Naive thymus-derived CD4-positive, alpha-beta T cell (primary cell): ENCODE data around the gene FAAP100. TPM values are rescaled to one million over a fixed set of nuclear protein-coding genes. Genes with fewer than 3 reads are reported as not detected.

Experiments used
- ATAC-seq: fragments of 150-1000 bp; cut with Tn5 transposase; 2 replicates; pipeline ENCODE4 v1.10.0; 2021; ENCODE audit warnings: mild to moderate bottlenecking, moderate library complexity
- CTCF ChIA-PET: fragments of 350-600 bp; sonication (Branson Sonifier 250); formaldehyde crosslinking; loops from one replicate; lab custom pipeline; 2021; ENCODE audit warnings: antibody characterized with exemption; lab: Charles Lee
- POLR2A ChIA-PET: fragments of 350-600 bp; sonication (Branson Sonifier 250); formaldehyde crosslinking; loops from one replicate; lab custom pipeline; 2021; ENCODE audit warnings: antibody characterized with exemption, inconsistent platforms; lab: Charles Lee
- DNase-seq, 9 donors: peaks; one replicate each; pipeline versions ENCODE4 v3.0.0 to v3.0.0-alpha.2; 2020 to 2022; ENCODE audit warnings: mixed read lengths in 1 of 9
- H3K27ac ChIP-seq: one replicate; pipeline ENCODE4 v1.7.0; 2013; ENCODE audit warnings: mild to moderate bottlenecking, low read depth, low read length, moderate library complexity
- H3K27me3 ChIP-seq, 2 donors: one replicate each; pipeline ENCODE4 v1.7.0; 2013; ENCODE audit warnings: low read length in 2 of 2, mild to moderate bottlenecking in 2 of 2, moderate library complexity in 2 of 2; ENCODE audit not compliant: control insufficient read depth in 2 of 2, insufficient read depth in 2 of 2
- H3K36me3 ChIP-seq, 3 experiments: 1 replicate in 2 of 3; 2 replicates in 1 of 3; pipeline ENCODE4 v1.7.0; 2013; ENCODE audit warnings: low read length in 3 of 3, mild to moderate bottlenecking in 3 of 3, moderate library complexity in 1 of 3; ENCODE audit not compliant: insufficient read depth in 3 of 3, control insufficient read depth in 2 of 3
- H3K4me1 ChIP-seq, 2 donors: one replicate each; pipeline ENCODE4 v1.7.0; 2013; ENCODE audit warnings: low read length in 2 of 2, mild to moderate bottlenecking in 2 of 2, moderate library complexity in 1 of 2; ENCODE audit not compliant: control insufficient read depth in 2 of 2, insufficient read depth in 2 of 2
- H3K4me3 ChIP-seq: 2 replicates; pipeline ENCODE4 v1.7.0; 2013; ENCODE audit warnings: mild to moderate bottlenecking, low read length
- H3K9me3 ChIP-seq, 3 experiments: 1 replicate in 2 of 3; 2 replicates in 1 of 3; pipeline ENCODE4 v1.7.0; 2013; ENCODE audit warnings: low read length in 3 of 3; ENCODE audit not compliant: control insufficient read depth in 2 of 3
- H3K27ac Mint-ChIP-seq, 9 donors: one replicate each; pipeline ENCODE4 v1.8.0; 2020 to 2022; ENCODE audit warnings: mixed read lengths in 9 of 9, mild to moderate bottlenecking in 8 of 9, moderate library complexity in 5 of 9, inconsistent platforms in 2 of 9
- H3K27me3 Mint-ChIP-seq, 5 donors: one replicate each; pipeline ENCODE4 v1.8.0; 2021 to 2022; ENCODE audit warnings: mixed read lengths in 5 of 5, mild to moderate bottlenecking in 1 of 5
- H3K36me3 Mint-ChIP-seq, 5 donors: one replicate each; pipeline ENCODE4 v1.8.0; 2020 to 2022; ENCODE audit warnings: mixed read lengths in 5 of 5, mild to moderate bottlenecking in 3 of 5, inconsistent platforms in 1 of 5
- H3K4me1 Mint-ChIP-seq, 7 donors: one replicate each; pipeline ENCODE4 v1.8.0; 2020 to 2022; ENCODE audit warnings: mixed read lengths in 7 of 7, mild to moderate bottlenecking in 3 of 7, inconsistent platforms in 1 of 7
- H3K4me3 Mint-ChIP-seq, 10 donors: one replicate each; pipeline ENCODE4 v1.8.0; 2020 to 2022; ENCODE audit warnings: mild to moderate bottlenecking in 10 of 10, mixed read lengths in 10 of 10, moderate library complexity in 6 of 10, inconsistent platforms in 2 of 10
- H3K9me3 Mint-ChIP-seq, 11 donors: one replicate each; pipeline ENCODE4 v1.8.0; 2020 to 2022; ENCODE audit warnings: mixed read lengths in 11 of 11, mild to moderate bottlenecking in 4 of 11, inconsistent platforms in 1 of 11, moderate library complexity in 1 of 11
- intact Hi-C, 2 donors: fragments of 100-400 bp; cut with micrococcal nuclease; formaldehyde crosslinking; loops; one replicate each; pipeline ENCODE4 v1.15.1; 2023
- polyA plus RNA-seq, 2 donors: library from polyadenylated mRNA; unstranded; fragments of 300-500 nt; fragmentation: Illumina TruSeq; gene quantifications; one replicate each; pipeline ENCODE4 v1.2.3, GENCODE V29; 2021
- total RNA-seq, 6 experiments: library from RNA in 5 of 6; stranded (reverse) in 5 of 6; gene quantifications; 1 replicate in 5 of 6; 2 replicates in 1 of 6; pipeline ENCODE4 v1.2.3 and lab custom pipeline; 2021 to 2026

Gene FAAP100
- total and polyA plus RNA-seq, 7 experiments from 2014 or later: 9.0 to 57.0 (median 37.7) TPM

- H3K27ac Mint-ChIP-seq: no peak overlapping the region
- H3K4me3 Mint-ChIP-seq: no peak overlapping the region
- ChIA-PET CTCF (interaction anchor here (1.0 kb wide), 1 partner anchor 29 kb away, joined by 3 read pairs; no protein-coding TSS in a partner anchor), POLR2A (no interaction called here)
- peaks cover 0 to 1% (median 0%) of the 10 kb centered on the region in 11 donors for H3K9me3 Mint-ChIP-seq
- Histone ChIP-seq H3K27me3 (no peaks in the 10 kb centered on the region), H3K4me1 (no peaks in the 10 kb centered on the region), H3K9me3 (no peaks in the 10 kb centered on the region), H3K27ac (no peak overlapping the region), H3K4me3 (no peak overlapping the region), H3K36me3 (peaks cover 19 to 85% (median 23%) of the 10 kb centered on the region in 3 experiments)
- ATAC-seq (no peak), DNase-seq (no peak)
- peaks cover 3 to 33% (median 17%) of the 10 kb centered on the region in 5 donors for H3K36me3 Mint-ChIP-seq
- no peaks in the 10 kb centered on the region for H3K27me3 Mint-ChIP-seq
- intact Hi-C loops: no loop called here
- peaks cover 0 to 6% (median 4%) of the 10 kb centered on the region in 7 donors for H3K4me1 Mint-ChIP-seq
These were observed 20.5 kb upstream of the FAAP100 start for GRCh38 chr17:81572563-81573168.

DNA sequence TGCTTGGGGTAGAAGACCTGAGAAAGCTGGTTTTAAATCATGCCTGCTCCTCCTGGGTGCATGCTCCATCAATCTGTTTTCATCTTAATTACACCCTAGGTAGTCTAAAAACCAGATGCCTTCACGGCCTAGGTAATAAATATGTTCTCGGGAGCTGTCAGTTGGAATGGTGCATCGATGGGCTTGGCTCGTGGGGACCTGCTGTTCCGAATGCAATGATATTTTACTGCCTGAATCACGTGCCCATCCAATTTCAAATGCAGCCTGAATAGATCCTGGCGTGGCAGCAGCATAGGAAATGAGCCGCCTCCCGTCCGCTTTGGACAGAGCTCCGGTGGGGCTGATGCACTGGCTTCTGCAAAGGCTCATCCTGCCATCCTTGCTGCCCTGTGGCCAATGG is 18.8 kb upstream of the FAAP100 start:
- DNase-seq (no peak), ATAC-seq (no peak)
- Histone ChIP-seq H3K9me3 (no peaks in the 10 kb centered on the region), H3K36me3 (peaks cover 19 to 86% (median 27%) of the 10 kb centered on the region in 3 experiments), H3K27me3 (no peaks in the 10 kb centered on the region), H3K27ac (no peak overlapping the region), H3K4me1 (no peaks in the 10 kb centered on the region), H3K4me3 (no peak overlapping the region)
- Mint-ChIP-seq H3K9me3 (no peaks in the 10 kb centered on the region), H3K4me3 (no peak overlapping the region), H3K27ac (no peak overlapping the region), H3K27me3 (no peaks in the 10 kb centered on the region), H3K36me3 (peaks cover 0 to 33% (median 12%) of the 10 kb centered on the region in 5 donors), H3K4me1 (peaks cover 0 to under 1% (median 0%) of the 10 kb centered on the region in 7 donors)
- ChIA-PET POLR2A (no interaction called here), CTCF (no interaction called here)
- intact Hi-C loops: no loop called here

DNA sequence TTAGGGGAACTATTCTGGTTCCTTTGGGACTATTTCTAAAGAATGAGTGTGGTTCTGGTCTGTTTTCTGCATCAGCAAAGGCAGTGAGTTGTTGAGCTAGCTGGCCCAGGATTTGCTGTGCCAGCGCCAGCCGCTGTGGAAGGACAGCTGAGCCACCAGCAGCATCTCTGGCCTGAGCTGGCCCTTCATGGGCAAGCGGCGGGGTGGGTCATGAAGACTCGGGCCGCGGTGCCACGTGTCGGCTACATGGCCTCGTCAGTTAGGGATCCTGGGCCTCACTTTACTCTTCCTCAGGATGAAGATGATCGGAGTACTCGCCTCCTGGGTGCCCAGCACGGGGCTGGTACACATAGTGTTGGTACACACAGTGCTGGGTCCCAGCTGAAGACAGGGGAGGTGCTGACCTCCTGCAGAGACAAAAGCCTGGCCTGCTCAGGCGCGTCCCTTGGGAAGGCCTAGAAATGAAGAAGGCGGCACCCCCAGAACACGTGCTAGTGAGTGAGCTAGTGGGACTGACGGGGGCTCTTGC is 17.9 kb upstream of the FAAP100 start:
- no peak for ATAC-seq
- no peak overlapping the region for H3K27ac Mint-ChIP-seq
- POLR2A ChIA-PET: no interaction called here
- peaks cover 0 to 6% (median 0%) of the 10 kb centered on the region in 7 donors for H3K4me1 Mint-ChIP-seq
- Histone ChIP-seq H3K36me3 (peaks cover 19 to 87% (median 27%) of the 10 kb centered on the region in 3 experiments), H3K27me3 (no peaks in the 10 kb centered on the region), H3K27ac (no peak overlapping the region), H3K9me3 (no peaks in the 10 kb centered on the region), H3K4me3 (no peak overlapping the region), H3K4me1 (no peaks in the 10 kb centered on the region)
- H3K36me3 Mint-ChIP-seq: peaks cover 0 to 38% (median 19%) of the 10 kb centered on the region in 5 donors
- H3K9me3 Mint-ChIP-seq: no peaks in the 10 kb centered on the region
- CTCF ChIA-PET: no interaction called here
- H3K27me3 Mint-ChIP-seq: no peaks in the 10 kb centered on the region
- no peak for DNase-seq
- intact Hi-C loops: no loop called here
- no peak overlapping the region for H3K4me3 Mint-ChIP-seq

GRCh38 chr17:81568416-81568815 is 16.3 kb upstream of the FAAP100 start:
- no peak overlapping the region for H3K4me3 Mint-ChIP-seq

GRCh38 chr17:81567191-81567590 is 15.0 kb upstream of the FAAP100 start:
- Histone ChIP-seq H3K9me3 (no peaks in the 10 kb centered on the region), H3K4me3 (no peak overlapping the region), H3K36me3 (peaks cover 7 to 92% (median 21%) of the 10 kb centered on the region in 3 experiments), H3K4me1 (no peaks in the 10 kb centered on the region), H3K27ac (no peak overlapping the region), H3K27me3 (no peaks in the 10 kb centered on the region)
- Mint-ChIP-seq H3K27ac (no peak overlapping the region), H3K36me3 (peaks cover 0 to 39% (median 18%) of the 10 kb centered on the region in 5 donors), H3K4me1 (peaks cover 0 to 6% (median 0%) of the 10 kb centered on the region in 7 donors), H3K27me3 (no peaks in the 10 kb centered on the region), H3K4me3 (no peak overlapping the region), H3K9me3 (no peaks in the 10 kb centered on the region)
- no peak for ATAC-seq
- no peak for DNase-seq
- ChIA-PET CTCF (interaction anchor here (0.8 to 1.4 kb wide), 2 partner anchors 15 to 36 kb away, joined by 3 read pairs; no protein-coding TSS in a partner anchor), POLR2A (interaction anchor here (1.4 to 1.5 kb wide), 2 partner anchors 10 to 15 kb away, joined by 3 read pairs; no protein-coding TSS in a partner anchor)
- intact Hi-C loops: no loop called here

More at GRCh38 chr17:81568416-81568815, 16.3 kb upstream of the FAAP100 start:
- CTCF ChIA-PET: interaction anchor here (0.7 kb wide), 1 partner anchor 870 kb away, joined by 4 read pairs; no protein-coding TSS in a partner anchor
- Mint-ChIP-seq H3K27ac (peak overlapping the region in 2 of 9 donors; percentile 22 to 41), H3K9me3 (no peaks in the 10 kb centered on the region), H3K27me3 (no peaks in the 10 kb centered on the region), H3K36me3 (peaks cover 0 to 40% (median 21%) of the 10 kb centered on the region in 5 donors), H3K4me1 (peaks cover 0 to 6% (median 0%) of the 10 kb centered on the region in 7 donors)
- POLR2A ChIA-PET: no interaction called here
- DNase-seq: no peak
- no peaks in the 10 kb centered on the region for H3K27me3 ChIP-seq
- no peak overlapping the region for H3K4me3 ChIP-seq
- peaks cover 7 to 89% (median 21%) of the 10 kb centered on the region in 3 experiments for H3K36me3 ChIP-seq
- no peaks in the 10 kb centered on the region for H3K9me3 ChIP-seq
- no peaks in the 10 kb centered on the region for H3K4me1 ChIP-seq
- no peak for ATAC-seq
- no peak overlapping the region for H3K27ac ChIP-seq
- intact Hi-C loops: no loop called here

GRCh38 chr17:81566461-81567126 is 14.4 kb upstream of the FAAP100 start:
- ATAC-seq: no peak
- Mint-ChIP-seq H3K36me3 (peaks cover 0 to 39% (median 18%) of the 10 kb centered on the region in 5 donors), H3K9me3 (no peaks in the 10 kb centered on the region), H3K27me3 (no peaks in the 10 kb centered on the region), H3K27ac (peak overlapping the region in 2 of 9 donors; percentile 10 to 29), H3K4me3 (no peak overlapping the region), H3K4me1 (peaks cover 0 to 6% (median 0%) of the 10 kb centered on the region in 7 donors)
- Histone ChIP-seq H3K27me3 (no peaks in the 10 kb centered on the region), H3K27ac (no peak overlapping the region), H3K4me3 (no peak overlapping the region), H3K36me3 (peaks cover 7 to 94% (median 24%) of the 10 kb centered on the region in 3 experiments), H3K9me3 (no peaks in the 10 kb centered on the region), H3K4me1 (no peaks in the 10 kb centered on the region)
- ChIA-PET POLR2A (interaction anchor here (1.4 to 1.5 kb wide), 2 partner anchors 9 to 16 kb away, joined by 3 read pairs; no protein-coding TSS in a partner anchor), CTCF (interaction anchor here (0.8 to 1.4 kb wide), 2 partner anchors 14 to 37 kb away, joined by 3 read pairs; no protein-coding TSS in a partner anchor)
- no peak for DNase-seq
- intact Hi-C loops: no loop called here
